Fibroblast of lung (primary cell): ENCODE data around the gene MAP3K1.
A peak's percentile ranks its signal among the peaks of the same experiment; 100 is the strongest.

Source experiments
- EZH2 ChIP-seq: IDR thresholded peaks from 2 replicates; pipeline ENCODE4 v1.5.1; 2012; ENCODE audit warnings: low read length, control low read depth, mild to moderate bottlenecking; ENCODE audit errors: missing control alignments
- TF ChIP-seq, protein P1 (sequence below), 2 donors: IDR thresholded peaks in 1 of 2; conservative IDR thresholded peaks in 1 of 2; 1 replicate in 1 of 2; 2 replicates in 1 of 2; pipeline ENCODE4 v1.5.1; 2011 to 2012; ENCODE audit warnings: low read length in 2 of 2, control low read depth in 1 of 2, inconsistent platforms in 1 of 2, low read depth in 1 of 2, mild to moderate bottlenecking in 1 of 2

DNA sequence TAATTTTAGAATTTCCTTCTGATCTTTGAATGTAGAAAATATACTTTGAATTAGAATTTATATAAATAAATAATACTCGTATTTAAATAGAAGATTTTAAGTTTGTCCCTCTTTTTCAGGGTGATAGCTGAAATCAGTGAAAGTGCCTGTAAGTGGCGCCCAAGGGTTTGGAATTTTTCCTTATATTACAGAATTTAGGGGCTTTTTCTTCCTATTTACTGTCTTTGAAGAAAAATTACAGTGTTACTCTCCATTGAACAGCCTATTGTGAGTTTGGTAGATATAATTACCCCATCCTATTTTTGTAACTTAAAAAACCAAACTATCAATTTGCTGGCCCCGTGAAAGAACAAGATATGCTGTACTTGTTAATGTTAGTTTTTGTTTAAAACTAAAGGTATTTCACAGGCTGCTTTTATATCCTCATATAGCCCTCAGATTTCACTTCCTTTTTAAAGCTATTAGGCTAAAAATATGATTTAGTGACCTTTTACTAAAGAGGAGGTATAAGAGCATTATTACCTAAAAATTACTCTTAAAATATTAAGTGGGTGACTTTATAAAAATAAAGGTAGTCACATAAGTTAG lies 3.2 kb downstream of the MAP3K1 start:
- TF ChIP-seq, protein P1, sequence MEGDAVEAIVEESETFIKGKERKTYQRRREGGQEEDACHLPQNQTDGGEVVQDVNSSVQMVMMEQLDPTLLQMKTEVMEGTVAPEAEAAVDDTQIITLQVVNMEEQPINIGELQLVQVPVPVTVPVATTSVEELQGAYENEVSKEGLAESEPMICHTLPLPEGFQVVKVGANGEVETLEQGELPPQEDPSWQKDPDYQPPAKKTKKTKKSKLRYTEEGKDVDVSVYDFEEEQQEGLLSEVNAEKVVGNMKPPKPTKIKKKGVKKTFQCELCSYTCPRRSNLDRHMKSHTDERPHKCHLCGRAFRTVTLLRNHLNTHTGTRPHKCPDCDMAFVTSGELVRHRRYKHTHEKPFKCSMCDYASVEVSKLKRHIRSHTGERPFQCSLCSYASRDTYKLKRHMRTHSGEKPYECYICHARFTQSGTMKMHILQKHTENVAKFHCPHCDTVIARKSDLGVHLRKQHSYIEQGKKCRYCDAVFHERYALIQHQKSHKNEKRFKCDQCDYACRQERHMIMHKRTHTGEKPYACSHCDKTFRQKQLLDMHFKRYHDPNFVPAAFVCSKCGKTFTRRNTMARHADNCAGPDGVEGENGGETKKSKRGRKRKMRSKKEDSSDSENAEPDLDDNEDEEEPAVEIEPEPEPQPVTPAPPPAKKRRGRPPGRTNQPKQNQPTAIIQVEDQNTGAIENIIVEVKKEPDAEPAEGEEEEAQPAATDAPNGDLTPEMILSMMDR (conservative IDR thresholded peaks at IDR 0.05 in 1 of 2, IDR thresholded peaks at IDR 0.05 in 1 of 2; ENCODE audit: low read depth in 1 of 2, low read length in 2 of 2), result peak; percentile 29 to 51
- TF ChIP-seq EZH2, result no peak
